HG03064 (cell line): ENCODE results near the gene FAM156A.
"Not testable (repeated sequence)": the region's sequence is repeated elsewhere in the genome, so short reads cannot be mapped to it uniquely, and the experiment has no call there.

Source experiments
- ATAC-seq: cut with Tn5 transposase; IDR thresholded peaks from one replicate; pipeline ENCODE4 v1.9.1; 2021; ENCODE audit warnings: low read depth; ENCODE audit not compliant: unreplicated experiment

The FAM156A gene

DNA sequence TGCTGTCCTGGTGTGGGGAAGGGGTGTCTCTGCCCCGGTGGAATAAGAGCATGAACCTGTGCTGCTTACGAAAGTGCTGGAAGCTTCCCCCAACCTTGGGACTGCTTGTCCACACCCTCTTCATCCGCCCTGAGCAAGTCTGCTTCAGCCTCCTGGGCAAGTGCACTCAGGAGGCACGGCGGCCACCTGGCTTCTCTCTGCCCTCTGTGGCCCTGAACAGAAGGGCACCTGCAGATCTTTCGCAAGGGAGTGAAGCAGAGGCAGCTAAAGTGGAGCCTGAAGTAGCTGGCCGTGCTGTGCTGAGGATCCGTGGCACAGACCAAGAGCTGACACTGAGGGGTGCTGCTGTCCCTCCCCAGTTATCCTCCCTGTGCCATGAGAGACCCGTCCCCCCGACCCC is 9.6 kb upstream of the FAM156A start:
- ATAC-seq = not testable (repeated sequence)

DNA sequence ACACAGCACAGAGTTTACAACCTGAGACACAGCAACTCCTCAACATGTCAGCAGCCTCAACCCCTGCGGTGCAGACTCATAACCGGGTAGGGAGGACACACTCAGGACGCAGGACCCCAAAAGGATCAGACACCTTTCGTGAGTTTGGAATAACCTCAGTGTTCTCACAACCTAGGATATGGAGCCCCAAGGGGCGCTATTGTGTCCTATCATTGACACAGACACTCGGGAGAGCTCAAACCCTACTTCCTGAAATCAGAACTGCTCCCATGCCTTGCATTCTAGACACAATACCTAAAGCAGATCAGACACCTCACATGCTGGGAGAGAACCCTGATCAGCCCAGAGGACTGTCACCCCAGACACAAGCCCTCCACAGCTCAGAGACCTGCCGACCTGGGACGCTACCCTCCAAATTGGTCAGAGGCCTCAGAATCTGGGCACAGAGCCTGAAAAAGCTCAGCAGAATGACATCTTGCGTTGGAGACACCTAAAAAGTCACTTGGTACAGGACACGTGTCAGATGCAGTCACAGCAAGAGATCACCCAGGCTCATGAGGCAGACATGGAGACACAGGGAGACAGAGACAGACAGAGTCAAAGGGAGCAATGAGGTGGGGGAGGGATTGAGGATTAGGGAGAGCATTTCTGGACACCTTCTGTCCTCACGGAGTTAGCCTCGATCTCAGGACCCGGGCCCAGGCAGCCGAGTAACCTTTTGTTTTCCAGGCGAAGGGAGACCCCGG is 8.8 kb upstream of the FAM156A start:
- not testable (repeated sequence) for ATAC-seq

DNA sequence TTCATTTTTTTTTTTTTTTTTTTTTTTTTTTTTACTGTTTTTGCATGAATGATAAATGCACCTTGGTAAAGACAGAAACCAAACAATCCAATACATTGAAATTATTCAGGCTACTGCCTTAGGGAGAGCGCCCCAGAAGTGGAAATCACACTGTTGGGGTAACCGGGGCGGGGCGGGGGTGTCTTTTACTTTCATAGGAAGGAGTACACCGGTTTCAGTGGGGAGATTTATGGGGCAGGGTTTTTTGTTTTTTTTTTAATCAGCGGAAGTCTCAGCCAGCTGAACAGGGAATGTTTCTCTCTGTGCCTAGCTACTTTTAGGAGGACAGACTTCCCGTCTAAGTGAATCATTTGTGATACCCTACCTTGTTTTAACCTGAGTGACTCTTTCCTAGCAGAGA is 643 bp upstream of the FAM156A start:
- ATAC-seq = not testable (repeated sequence)

DNA sequence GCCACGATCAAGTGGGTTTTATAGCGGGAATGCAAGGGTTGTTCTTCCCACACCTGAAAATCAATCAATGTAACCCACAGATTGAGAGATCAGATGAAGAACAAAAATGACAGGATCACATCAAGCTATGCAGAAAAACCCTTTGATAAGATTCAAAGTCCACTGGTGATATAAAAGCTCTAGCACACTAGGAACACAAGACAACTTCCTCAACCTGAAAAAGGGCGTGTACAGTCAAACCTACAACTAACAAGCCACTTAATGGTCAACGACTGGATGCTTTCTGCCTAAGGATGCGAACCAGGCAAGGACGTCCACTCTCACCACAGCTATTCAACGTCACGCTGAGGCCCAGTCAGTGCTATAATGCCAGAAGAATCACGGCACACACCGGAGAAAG is 8.4 kb downstream of the FAM156A start:
- not testable (repeated sequence) for ATAC-seq

DNA sequence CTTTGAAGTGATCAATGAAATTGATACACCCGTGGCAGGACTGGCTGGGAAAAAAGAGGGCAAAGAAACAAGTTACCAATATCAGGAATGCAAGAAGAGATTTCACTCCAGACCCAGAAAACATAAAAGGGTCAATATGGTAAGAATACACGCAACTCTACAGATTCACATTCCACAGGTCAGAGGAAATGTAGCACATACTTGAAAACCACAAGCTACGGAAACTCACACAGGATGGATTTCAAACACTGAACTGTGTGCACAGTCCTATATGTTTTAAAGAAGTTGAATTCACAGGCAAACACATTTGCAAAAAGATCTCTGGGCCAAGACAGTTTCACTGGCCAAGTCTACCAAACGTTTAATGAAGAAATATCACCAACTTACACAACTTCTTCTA is 9.0 kb downstream of the FAM156A start:
- ATAC-seq = not testable (repeated sequence)

DNA sequence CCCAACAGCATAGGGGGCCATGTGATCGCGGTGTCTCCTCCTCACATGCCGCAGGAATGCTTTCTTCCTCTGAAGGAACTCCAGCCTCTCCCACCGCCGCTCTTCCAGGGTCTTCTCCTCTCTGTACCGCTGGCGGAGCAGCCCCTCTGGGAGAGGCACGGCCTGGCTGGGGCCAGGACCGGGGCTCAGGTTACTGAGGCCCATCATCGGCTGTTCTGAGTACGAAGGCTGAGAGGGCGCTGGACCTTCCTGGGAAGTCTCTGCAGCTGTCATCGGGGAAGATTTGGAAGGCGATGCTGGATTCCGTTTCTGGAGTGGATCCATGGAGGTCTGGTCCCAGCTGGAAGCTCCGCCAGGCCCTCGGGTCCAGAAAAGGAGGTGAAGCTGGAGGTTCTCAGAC is 10.1 kb downstream of the FAM156A start:
- not testable (repeated sequence) for ATAC-seq

DNA sequence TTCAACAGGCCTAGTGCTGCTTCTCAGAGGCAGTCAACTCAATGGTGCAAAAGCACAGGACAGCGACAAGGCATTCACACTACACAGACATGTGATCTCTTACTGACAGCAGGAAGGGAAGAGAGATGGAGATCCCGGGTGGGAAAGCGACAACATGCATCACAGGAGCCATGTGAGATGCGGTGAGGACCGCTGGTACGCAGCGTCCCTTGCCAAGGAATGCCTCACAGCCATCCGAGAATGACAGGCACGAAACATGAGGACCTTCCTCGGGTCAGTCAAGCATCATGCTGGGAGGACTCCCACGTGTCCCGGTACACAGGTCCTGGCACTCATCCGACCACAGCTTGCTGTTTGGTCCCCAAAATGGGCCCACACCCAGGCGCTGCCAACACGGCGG is 10.8 kb downstream of the FAM156A start:
- ATAC-seq = not testable (repeated sequence)

DNA sequence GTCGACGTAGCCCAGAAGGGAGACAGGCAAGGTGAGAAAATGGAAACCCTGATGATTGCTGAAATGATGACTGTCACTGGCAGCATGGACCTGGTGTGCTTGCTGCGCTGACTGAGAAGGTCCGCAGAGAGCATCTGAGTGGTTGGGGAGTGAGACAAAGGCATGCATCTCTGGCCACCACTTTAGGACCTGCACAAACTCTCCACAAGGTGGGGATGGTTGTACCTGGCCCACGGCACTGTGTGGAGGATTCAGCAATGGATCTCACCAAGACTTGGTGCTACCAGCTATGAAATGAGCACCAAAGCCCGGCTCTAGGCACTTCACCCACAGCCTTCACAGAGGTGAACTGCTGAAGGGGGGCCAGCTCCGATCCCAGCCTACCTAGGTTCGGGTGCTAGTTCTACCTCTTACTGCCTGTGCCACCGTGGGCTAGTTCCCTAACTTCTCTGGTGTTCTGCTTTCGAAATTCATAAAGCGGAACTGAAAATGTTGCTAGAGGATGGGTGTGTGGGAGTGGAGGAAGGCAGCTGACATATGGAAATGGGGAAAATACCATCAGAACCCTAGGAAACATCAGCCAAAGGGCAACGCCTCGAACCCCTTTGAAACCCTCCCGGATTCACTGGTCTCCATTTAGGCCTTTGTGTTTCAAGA is 12.4 kb downstream of the FAM156A start:
- not testable (repeated sequence) for ATAC-seq

DNA sequence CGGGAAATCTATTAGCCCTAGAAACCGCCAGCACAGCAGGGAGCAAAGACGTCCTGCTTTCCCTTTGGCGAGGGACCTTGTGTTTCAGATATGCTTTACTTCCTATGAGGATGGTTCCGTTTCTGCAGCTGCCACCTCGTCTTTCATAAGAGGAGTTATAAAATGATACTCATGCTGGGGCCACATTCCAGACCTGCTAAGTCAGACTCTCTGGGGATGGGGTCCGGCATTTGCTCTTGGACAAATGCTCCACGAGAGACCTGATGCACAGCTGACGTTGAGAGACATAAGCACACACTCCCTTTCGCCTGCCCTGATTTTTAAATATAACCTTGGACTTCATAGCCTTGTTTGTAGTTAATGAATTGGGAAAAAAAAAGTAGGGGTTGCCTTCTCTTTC is 16.6 kb downstream of the FAM156A start:
- not testable (repeated sequence) for ATAC-seq

DNA sequence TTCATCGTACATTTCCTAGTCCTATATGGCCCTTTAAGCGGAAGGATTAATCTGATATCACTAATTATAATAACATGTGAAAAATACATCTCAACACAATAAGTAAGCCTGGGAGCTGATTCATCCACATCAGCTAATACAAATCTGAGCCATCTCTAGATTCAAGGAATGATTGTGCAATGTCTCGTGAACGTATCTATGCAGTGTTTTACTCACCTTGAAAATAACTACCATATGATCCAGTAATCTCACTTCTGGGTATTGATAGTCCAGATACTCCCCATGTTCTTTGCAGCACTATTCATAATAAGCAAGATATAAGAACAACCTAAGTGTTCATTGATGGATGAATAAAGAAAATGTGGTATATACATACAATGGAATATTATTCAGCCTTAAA is 17.6 kb downstream of the FAM156A start:
- not testable (repeated sequence) for ATAC-seq

DNA sequence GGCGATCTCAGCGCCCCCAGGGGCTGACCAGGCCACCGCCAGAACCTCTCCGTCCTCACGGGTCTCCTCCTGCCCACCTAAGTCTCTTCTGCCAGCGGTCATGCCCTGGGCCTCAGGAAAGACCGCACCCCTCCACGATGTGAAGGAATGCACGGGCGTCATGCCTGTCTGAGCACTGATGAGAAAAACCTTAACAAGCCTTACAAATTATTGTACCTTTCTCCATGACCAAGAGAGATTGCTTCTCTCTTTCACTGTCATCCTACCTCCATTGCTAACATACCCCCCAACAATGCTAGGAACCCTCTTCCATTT is 22.9 kb downstream of the FAM156A start:
- ATAC-seq = not testable (repeated sequence)

DNA sequence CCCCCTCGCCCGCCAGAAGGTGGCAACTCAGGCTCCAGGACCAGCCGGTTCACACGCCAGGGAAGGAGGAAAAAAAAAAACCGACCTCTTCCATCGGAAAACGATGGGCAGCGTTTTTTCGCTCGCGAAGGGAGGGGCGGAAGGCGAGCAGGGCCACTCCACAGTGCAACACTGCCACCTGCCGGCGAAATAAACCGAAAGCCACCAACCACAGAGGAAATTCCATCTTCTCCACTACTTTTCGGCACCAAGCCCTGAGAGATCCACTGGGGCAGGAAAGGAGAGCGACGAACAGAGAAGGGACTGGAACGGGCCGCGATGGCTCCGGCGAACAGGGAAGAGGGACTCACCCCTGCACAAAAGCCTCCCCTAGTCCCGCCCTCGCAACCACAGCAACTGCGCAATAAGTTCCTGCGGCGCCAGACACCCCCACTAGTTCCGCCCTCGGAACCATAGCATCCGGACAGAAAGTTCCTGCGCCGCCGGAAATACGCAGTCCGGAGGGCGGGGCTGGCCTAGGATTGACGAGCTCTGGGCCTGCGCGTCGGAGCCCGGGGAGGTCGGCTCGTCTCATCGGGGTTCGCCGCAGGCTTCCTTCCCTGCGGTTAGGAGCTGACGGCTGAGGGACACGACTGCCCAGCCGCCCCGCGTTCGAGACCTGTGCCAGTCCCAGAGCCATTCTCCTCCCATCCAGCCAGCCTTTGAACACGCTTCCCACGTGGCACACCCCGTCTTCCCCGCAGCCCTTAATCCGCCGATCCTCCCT is 23.4 kb downstream of the FAM156A start:
- ATAC-seq = peak; percentile 93

DNA sequence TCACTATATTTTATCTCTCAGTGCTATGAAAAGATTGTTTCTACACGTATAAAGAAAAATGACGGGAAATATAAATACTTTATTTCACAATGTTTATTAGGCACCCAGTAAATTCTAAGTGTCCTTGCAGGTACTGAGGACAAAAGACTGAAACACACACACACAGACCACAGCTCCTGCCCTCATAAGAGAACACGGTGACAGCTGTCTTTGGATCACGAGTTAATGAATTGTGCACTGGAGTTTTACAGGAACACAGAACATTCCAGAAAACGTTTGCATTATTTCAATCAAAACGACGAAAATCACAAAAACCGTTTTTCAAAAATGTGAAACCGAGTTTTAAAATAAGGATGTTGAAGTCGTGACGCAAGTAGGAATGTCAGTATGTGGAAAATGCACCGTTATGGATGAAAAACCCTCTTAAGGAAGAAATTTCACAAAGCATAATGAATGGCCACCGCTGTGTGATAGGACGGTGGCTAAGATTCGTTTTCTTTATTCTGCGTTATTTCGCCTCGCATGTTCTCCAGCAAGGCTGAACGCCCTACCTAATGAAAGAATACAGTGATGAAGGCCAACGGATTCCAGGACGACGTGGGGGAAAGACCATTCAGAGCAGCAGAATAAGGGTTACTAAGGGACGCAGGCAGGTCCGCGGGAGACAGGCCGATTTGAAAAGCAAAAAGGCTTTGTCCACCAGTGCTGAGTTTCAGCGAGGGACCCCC is 24.2 kb downstream of the FAM156A start:
- peak; percentile 27 for ATAC-seq

DNA sequence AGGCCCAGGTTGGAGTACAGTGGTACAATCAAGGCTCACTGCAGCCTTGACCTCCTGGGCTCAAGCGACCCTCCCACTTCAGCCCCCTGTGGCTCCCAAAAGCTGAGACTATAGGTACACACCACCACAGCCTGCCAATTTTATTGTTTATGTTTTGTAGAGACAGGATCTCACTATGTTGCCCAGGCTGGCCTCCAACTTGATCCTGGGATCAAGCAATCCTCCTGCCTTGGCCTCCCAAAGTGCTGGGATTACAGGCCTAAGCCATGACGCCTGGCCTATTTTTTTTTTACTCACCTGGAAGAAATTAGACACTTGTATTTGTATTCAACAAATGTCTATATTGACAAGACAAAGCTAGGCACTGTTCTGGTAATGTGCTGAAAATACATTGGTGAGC is 25.1 kb downstream of the FAM156A start:
- no peak for ATAC-seq

DNA sequence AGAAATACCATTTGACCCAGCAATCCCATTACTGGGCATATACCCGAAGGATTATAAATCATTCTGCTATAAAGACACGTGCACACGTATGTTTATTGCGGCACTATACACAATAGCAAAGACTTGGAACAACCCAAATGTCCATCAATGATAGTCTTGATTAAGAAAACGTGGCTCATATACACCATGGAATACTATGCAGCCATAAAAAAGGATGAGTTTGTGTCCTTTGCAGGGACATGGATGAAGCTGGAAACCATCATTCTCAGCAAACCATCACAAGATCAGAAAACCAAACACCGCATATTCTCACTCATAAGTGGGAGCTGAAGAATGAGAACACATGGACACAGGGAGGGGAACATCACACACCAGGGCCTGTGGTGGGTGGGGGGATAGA is 28.1 kb downstream of the FAM156A start:
- not testable (repeated sequence) for ATAC-seq

DNA sequence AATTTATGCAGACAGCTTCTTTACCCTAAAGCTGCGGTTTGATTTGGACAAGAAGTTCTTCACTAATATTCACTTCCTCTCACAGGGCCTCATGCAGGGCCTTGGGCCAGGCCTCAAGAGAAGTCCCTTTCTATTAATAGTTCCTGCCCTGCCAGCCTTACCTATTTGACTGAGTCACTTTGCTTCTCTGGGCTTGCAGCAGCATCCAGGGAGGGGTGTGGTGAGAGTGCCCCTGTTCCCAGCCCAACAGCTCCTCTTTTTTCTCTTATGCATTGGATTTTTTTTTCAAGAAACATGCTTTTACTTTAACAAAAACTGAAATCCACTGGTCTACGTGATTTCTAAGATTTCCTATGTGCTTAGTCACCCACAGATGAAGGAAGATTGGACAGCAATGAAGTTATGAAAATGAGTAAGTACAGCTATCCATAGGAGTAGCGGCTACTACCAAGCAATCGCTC is 34.5 kb downstream of the FAM156A start:
- ATAC-seq = peak; percentile 42

DNA sequence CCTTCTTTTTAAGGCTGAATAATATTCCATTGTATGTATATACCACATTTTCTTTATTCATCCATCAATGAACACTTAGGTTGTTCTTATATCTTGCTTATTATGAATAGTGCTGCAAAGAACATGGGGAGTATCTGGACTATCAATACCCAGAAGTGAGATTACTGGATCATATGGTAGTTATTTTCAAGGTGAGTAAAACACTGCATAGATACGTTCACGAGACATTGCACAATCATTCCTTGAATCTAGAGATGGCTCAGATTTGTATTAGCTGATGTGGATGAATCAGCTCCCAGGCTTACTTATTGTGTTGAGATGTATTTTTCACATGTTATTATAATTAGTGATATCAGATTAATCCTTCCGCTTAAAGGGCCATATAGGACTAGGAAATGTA is 43.6 kb downstream of the FAM156A start:
- ATAC-seq = not testable (repeated sequence)

DNA sequence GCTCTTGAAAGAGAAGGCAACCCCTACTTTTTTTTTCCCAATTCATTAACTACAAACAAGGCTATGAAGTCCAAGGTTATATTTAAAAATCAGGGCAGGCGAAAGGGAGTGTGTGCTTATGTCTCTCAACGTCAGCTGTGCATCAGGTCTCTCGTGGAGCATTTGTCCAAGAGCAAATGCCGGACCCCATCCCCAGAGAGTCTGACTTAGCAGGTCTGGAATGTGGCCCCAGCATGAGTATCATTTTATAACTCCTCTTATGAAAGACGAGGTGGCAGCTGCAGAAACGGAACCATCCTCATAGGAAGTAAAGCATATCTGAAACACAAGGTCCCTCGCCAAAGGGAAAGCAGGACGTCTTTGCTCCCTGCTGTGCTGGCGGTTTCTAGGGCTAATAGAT is 44.6 kb downstream of the FAM156A start:
- ATAC-seq = not testable (repeated sequence)

DNA sequence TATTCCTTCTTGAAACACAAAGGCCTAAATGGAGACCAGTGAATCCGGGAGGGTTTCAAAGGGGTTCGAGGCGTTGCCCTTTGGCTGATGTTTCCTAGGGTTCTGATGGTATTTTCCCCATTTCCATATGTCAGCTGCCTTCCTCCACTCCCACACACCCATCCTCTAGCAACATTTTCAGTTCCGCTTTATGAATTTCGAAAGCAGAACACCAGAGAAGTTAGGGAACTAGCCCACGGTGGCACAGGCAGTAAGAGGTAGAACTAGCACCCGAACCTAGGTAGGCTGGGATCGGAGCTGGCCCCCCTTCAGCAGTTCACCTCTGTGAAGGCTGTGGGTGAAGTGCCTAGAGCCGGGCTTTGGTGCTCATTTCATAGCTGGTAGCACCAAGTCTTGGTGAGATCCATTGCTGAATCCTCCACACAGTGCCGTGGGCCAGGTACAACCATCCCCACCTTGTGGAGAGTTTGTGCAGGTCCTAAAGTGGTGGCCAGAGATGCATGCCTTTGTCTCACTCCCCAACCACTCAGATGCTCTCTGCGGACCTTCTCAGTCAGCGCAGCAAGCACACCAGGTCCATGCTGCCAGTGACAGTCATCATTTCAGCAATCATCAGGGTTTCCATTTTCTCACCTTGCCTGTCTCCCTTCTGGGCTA is 48.9 kb downstream of the FAM156A start:
- not testable (repeated sequence) for ATAC-seq

DNA sequence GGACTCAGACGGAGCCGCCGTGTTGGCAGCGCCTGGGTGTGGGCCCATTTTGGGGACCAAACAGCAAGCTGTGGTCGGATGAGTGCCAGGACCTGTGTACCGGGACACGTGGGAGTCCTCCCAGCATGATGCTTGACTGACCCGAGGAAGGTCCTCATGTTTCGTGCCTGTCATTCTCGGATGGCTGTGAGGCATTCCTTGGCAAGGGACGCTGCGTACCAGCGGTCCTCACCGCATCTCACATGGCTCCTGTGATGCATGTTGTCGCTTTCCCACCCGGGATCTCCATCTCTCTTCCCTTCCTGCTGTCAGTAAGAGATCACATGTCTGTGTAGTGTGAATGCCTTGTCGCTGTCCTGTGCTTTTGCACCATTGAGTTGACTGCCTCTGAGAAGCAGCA is 50.4 kb downstream of the FAM156A start:
- ATAC-seq = not testable (repeated sequence)
